ENCODE results near the gene KMO.

KMO gene

GRCh38 chr1:241592273-241592958, 60.2 kb downstream of the KMO start:
- no peak for DNase-seq (ENCODE audit: low read depth, low spot score)

GRCh38 chr1:241593186-241593585, 61.0 kb downstream of the KMO start:
- no peak for DNase-seq (ENCODE audit: low read depth, low spot score)

- no peak for DNase-seq (ENCODE audit: low read depth, low spot score)
Measured at GRCh38 chr1:241596633-241597032, 64.5 kb downstream of the KMO start.

GRCh38 chr1:241598249-241598648, 66.1 kb downstream of the KMO start:
- DNase-seq (ENCODE audit: low read depth, low spot score), result no peak

- DNase-seq (ENCODE audit: low read depth, low spot score), result no peak
Measured at GRCh38 chr1:241600496-241600901, 68.3 kb downstream of the KMO start.

- DNase-seq (ENCODE audit: low read depth, low spot score), result no peak
Measured at GRCh38 chr1:241603731-241604245, 71.6 kb downstream of the KMO start.

- DNase-seq (ENCODE audit: low read depth, low spot score), result peak; percentile 33
Measured at GRCh38 chr1:241605146-241605805, 73.1 kb downstream of the KMO start.

- no peak for DNase-seq (ENCODE audit: low read depth, low spot score)
Measured at GRCh38 chr1:241606544-241606943, 74.4 kb downstream of the KMO start.

- DNase-seq (ENCODE audit: low read depth, low spot score), result no peak
Measured at GRCh38 chr1:241607497-241607896, 75.3 kb downstream of the KMO start.

GRCh38 chr1:241608379-241609033, 76.3 kb downstream of the KMO start:
- no peak for DNase-seq (ENCODE audit: low read depth, low spot score)

GRCh38 chr1:241610056-241610815, 78.1 kb downstream of the KMO start:
- peak; percentile 21 for DNase-seq (ENCODE audit: low read depth, low spot score)

- DNase-seq (ENCODE audit: low read depth, low spot score), result peak; percentile 37
Measured at GRCh38 chr1:241611063-241611462, 78.9 kb downstream of the KMO start.

- DNase-seq (ENCODE audit: low read depth, low spot score), result no peak
Measured at GRCh38 chr1:241611736-241612135, 79.6 kb downstream of the KMO start.

GRCh38 chr1:241612533-241613477, 80.6 kb downstream of the KMO start:
- DNase-seq (ENCODE audit: low read depth, low spot score), result no peak

GRCh38 chr1:241614144-241614543, 82.0 kb downstream of the KMO start:
- DNase-seq (ENCODE audit: low read depth, low spot score), result no peak

- DNase-seq (ENCODE audit: low read depth, low spot score), result no peak
Measured at GRCh38 chr1:241614572-241614971, 82.4 kb downstream of the KMO start.

GRCh38 chr1:241615043-241615974, 83.1 kb downstream of the KMO start:
- DNase-seq (ENCODE audit: low read depth, low spot score), result no peak

GRCh38 chr1:241617426-241617825, 85.2 kb downstream of the KMO start:
- no peak for DNase-seq (ENCODE audit: low read depth, low spot score)

GRCh38 chr1:241622669-241623068, 90.5 kb downstream of the KMO start:
- no peak for DNase-seq (ENCODE audit: low read depth, low spot score)

- DNase-seq (ENCODE audit: low read depth, low spot score), result no peak
Measured at GRCh38 chr1:241624935-241625334, 92.8 kb downstream of the KMO start.
